Measurements from ENCODE around the gene AVPR1B.

DNA sequence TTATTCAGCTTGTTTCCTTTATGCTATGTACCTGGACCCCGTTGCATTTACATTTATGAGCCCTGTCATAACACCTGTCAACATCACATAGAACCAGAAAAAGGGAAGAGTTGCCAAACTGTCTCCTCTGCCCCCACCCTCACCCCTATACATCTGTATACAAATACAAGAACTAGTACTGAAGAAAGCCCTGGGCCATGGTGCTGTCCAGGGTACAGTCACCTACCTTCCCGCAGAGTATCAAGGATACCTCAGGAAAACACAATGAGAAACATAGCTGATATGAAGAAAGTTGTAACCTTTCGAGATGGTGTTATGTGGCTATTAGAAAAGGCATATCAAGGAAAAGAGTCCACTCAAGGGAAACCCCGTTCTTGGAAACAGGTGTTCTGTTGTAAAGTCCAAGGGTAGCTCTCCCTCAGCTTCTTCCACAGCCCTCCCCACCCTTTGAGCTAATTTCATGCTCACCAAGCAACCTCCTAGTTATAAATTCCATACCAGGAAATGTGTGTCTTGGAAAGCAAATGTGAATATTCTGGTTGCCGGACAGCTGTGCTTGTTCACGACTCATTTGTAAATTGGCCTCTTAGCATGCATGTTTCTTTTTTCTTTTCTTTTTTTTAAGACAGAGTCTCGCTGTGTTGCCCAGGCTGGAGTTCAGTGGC is 16.7 kb upstream of the AVPR1B start:
- TF ChIP-seq POLR2A (IDR thresholded peaks at IDR 0.05), result no peak
- TF ChIP-seq, protein P1, sequence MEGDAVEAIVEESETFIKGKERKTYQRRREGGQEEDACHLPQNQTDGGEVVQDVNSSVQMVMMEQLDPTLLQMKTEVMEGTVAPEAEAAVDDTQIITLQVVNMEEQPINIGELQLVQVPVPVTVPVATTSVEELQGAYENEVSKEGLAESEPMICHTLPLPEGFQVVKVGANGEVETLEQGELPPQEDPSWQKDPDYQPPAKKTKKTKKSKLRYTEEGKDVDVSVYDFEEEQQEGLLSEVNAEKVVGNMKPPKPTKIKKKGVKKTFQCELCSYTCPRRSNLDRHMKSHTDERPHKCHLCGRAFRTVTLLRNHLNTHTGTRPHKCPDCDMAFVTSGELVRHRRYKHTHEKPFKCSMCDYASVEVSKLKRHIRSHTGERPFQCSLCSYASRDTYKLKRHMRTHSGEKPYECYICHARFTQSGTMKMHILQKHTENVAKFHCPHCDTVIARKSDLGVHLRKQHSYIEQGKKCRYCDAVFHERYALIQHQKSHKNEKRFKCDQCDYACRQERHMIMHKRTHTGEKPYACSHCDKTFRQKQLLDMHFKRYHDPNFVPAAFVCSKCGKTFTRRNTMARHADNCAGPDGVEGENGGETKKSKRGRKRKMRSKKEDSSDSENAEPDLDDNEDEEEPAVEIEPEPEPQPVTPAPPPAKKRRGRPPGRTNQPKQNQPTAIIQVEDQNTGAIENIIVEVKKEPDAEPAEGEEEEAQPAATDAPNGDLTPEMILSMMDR (IDR thresholded peaks at IDR 0.05), result no peak

Data from testis (tissue), 2 donors.